Heart left ventricle (tissue), 13 donors: ENCODE results near the gene MYBPC2.

Experiments
- POLR2A ChIP-seq, 2 donors: fragments of 450-650 bp; IDR thresholded peaks; one replicate each; pipeline ENCODE4 v1.6.1; 2017; ENCODE audit warnings: antibody characterized with exemption in 2 of 2, mild to moderate bottlenecking in 2 of 2, moderate library complexity in 2 of 2
- TF ChIP-seq, protein P1 (sequence below), 12 donors: fragments of 200-600 bp; sonication (generic) in 4 of 12; IDR thresholded peaks; one replicate each; pipeline versions ENCODE4 v1.5.0 to v1.8.0; 2018 to 2022; ENCODE audit warnings: antibody characterized with exemption in 12 of 12, mild to moderate bottlenecking in 5 of 12
- donor health status: ischemic (EF 13 %, LVEDD 7.1; RV severe dilation, severe dysfunction).
- donor health status: DM: no; HTN: yes; CAD: no.
- donor health status: DM: no; HTN: no; CAD: no.
- donor health status: ischemic (EF 25% LVEDD 6.9; RV normal size, moderate dysfunction).
- donor health status: ischemic (EF 25% LVEDD 5.7; RV mildly dilated, moderate dysfunction).
- donor health status: ischemic (EF 35%, LVEDD 5.7; RV mildly dilated, moderate dysfunction).
- donor health status: nonischemic (EF 11% LVEDD 7.7; RV severe dilation, severe dysfunction).
- donor health status: DM: yes; HTN: yes; CAD: no.
- donor health status: PGD.
- donor health status: ischemic (EF 29% LVEDD 5.4; RV normal size, mild dysfunction).
- donor health status: nonischemic (EF 23%, LVEDD 6.1; RV moderate dilation, normal function).

- TF ChIP-seq POLR2A (IDR thresholded peaks at IDR 0.05), result peak in 1 of 2 donors; percentile 74
- TF ChIP-seq, protein P1, sequence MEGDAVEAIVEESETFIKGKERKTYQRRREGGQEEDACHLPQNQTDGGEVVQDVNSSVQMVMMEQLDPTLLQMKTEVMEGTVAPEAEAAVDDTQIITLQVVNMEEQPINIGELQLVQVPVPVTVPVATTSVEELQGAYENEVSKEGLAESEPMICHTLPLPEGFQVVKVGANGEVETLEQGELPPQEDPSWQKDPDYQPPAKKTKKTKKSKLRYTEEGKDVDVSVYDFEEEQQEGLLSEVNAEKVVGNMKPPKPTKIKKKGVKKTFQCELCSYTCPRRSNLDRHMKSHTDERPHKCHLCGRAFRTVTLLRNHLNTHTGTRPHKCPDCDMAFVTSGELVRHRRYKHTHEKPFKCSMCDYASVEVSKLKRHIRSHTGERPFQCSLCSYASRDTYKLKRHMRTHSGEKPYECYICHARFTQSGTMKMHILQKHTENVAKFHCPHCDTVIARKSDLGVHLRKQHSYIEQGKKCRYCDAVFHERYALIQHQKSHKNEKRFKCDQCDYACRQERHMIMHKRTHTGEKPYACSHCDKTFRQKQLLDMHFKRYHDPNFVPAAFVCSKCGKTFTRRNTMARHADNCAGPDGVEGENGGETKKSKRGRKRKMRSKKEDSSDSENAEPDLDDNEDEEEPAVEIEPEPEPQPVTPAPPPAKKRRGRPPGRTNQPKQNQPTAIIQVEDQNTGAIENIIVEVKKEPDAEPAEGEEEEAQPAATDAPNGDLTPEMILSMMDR (IDR thresholded peaks at IDR 0.05), result no peak
Observed at GRCh38 chr19:50476224-50476906, 43.7 kb downstream of the MYBPC2 start, which contains the start of the genes EMC10 and GARIN5A.
